ENCODE measurements around the gene BCL11B.

BCL11B gene

DNA sequence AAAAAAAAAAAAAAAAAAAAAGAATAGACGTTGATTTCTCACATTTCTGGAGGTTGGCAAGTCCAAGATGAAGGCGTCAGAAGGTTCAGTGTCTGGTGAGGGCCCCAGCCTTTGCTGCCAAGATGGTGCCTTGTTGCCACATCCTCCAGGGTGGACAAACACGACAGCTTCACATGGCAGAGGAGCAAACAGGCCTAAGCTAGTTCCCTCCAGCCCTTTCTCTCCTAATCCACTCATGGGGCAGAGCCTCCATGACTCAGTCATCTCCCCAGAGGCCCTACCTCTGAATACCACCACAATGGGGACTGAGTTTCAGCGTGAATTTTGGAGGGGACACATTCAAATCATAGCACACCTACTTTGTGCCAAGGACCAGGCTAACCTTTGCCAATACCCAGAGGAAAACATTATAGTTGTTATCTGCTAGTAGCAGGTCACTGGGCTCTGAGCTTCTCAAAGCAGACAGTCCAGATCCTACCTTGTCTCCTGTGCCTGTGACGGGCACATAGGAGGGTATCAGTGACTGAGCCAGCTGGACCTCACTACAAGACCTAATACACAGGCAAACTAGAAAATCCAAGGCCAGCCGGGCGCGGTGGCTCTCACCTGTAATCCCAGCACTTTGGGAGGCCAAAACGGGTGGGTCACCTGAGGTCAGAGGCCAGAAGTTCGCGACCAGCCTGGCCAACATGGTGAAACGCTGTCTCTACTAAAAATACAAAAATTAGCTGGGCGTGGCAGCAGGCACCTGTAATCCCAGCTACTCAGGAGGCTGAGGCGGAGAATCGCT, 10.5 kb upstream of the BCL11B start:
- TF ChIP-seq ZFP30 (CRISPR knock-in tag; IDR thresholded peaks at IDR 0.05), result no peak
- TF ChIP-seq ZC3H10 (CRISPR knock-in tag; IDR thresholded peaks at IDR 0.05), result no peak
- no peak for TF ChIP-seq GLIS3 (CRISPR knock-in tag; IDR thresholded peaks at IDR 0.05)
- no peak for TF ChIP-seq ZFP3 (CRISPR knock-in tag; IDR thresholded peaks at IDR 0.05)
- TF ChIP-seq CSDC2 (CRISPR knock-in tag; IDR thresholded peaks at IDR 0.05), result no peak
- TF ChIP-seq OSR1 (CRISPR knock-in tag; IDR thresholded peaks at IDR 0.05), result no peak
- TF ChIP-seq SNAI2 (CRISPR knock-in tag; IDR thresholded peaks at IDR 0.05), result no peak
- TF ChIP-seq PPARA (CRISPR knock-in tag; IDR thresholded peaks at IDR 0.05; ENCODE audit: borderline replicate concordance), result no peak
- TF ChIP-seq TSHZ2 (CRISPR knock-in tag; IDR thresholded peaks at IDR 0.05), result no peak
- no peak for TF ChIP-seq ZNF565 (CRISPR knock-in tag; conservative IDR thresholded peaks at IDR 0.05; ENCODE audit: low read depth)
- no peak for TF ChIP-seq ARNTL (CRISPR knock-in tag; IDR thresholded peaks at IDR 0.05; ENCODE audit: borderline replicate concordance, low read depth)
- TF ChIP-seq ISL1 (CRISPR knock-in tag; IDR thresholded peaks at IDR 0.05), result no peak
- no peak for TF ChIP-seq RARB (CRISPR knock-in tag; IDR thresholded peaks at IDR 0.05)
- TF ChIP-seq ZNF8 (CRISPR knock-in tag; IDR thresholded peaks at IDR 0.05), result no peak
- TF ChIP-seq, protein P1, sequence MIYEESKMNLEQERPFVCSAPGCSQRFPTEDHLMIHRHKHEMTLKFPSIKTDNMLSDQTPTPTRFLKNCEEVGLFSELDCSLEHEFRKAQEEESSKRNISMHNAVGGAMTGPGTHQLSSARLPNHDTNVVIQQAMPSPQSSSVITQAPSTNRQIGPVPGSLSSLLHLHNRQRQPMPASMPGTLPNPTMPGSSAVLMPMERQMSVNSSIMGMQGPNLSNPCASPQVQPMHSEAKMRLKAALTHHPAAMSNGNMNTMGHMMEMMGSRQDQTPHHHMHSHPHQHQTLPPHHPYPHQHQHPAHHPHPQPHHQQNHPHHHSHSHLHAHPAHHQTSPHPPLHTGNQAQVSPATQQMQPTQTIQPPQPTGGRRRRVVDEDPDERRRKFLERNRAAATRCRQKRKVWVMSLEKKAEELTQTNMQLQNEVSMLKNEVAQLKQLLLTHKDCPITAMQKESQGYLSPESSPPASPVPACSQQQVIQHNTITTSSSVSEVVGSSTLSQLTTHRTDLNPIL (CRISPR knock-in tag; IDR thresholded peaks at IDR 0.05; ENCODE audit: low read depth), result no peak
- no peak for TF ChIP-seq TOX (CRISPR knock-in tag; IDR thresholded peaks at IDR 0.05; ENCODE audit: borderline replicate concordance)
- TF ChIP-seq, protein P2, sequence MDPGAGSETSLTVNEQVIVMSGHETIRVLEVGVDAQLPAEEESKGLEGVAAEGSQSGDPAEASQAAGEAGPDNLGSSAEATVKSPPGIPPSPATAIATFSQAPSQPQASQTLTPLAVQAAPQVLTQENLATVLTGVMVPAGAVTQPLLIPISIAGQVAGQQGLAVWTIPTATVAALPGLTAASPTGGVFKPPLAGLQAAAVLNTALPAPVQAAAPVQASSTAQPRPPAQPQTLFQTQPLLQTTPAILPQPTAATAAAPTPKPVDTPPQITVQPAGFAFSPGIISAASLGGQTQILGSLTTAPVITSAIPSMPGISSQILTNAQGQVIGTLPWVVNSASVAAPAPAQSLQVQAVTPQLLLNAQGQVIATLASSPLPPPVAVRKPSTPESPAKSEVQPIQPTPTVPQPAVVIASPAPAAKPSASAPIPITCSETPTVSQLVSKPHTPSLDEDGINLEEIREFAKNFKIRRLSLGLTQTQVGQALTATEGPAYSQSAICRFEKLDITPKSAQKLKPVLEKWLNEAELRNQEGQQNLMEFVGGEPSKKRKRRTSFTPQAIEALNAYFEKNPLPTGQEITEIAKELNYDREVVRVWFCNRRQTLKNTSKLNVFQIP (CRISPR knock-in tag; IDR thresholded peaks at IDR 0.05; ENCODE audit: borderline replicate concordance, low read depth), result no peak
- TF ChIP-seq TCF4 (CRISPR knock-in tag; IDR thresholded peaks at IDR 0.05; ENCODE audit: borderline replicate concordance), result no peak
- no peak for ATAC-seq

GRCh38 chr14:99281396-99281795, 9.4 kb upstream of the BCL11B start:
- ATAC-seq, result no peak
- TF ChIP-seq, protein P2 (CRISPR knock-in tag; IDR thresholded peaks at IDR 0.05; ENCODE audit: borderline replicate concordance, low read depth), result no peak
- TF ChIP-seq ZNF565 (CRISPR knock-in tag; conservative IDR thresholded peaks at IDR 0.05; ENCODE audit: low read depth), result no peak
- no peak for TF ChIP-seq ESRRG (CRISPR knock-in tag; IDR thresholded peaks at IDR 0.05)
- TF ChIP-seq ISL1 (CRISPR knock-in tag; IDR thresholded peaks at IDR 0.05), result no peak
- no peak for TF ChIP-seq TSHZ2 (CRISPR knock-in tag; IDR thresholded peaks at IDR 0.05)
- TF ChIP-seq CSDC2 (CRISPR knock-in tag; IDR thresholded peaks at IDR 0.05), result no peak
- no peak for TF ChIP-seq ZFP3 (CRISPR knock-in tag; IDR thresholded peaks at IDR 0.05)
- TF ChIP-seq OSR1 (CRISPR knock-in tag; IDR thresholded peaks at IDR 0.05), result no peak
- no peak for TF ChIP-seq ZNF70 (CRISPR knock-in tag; IDR thresholded peaks at IDR 0.05)
- no peak for TF ChIP-seq TCF4 (CRISPR knock-in tag; IDR thresholded peaks at IDR 0.05; ENCODE audit: borderline replicate concordance)
- TF ChIP-seq TOX (CRISPR knock-in tag; IDR thresholded peaks at IDR 0.05; ENCODE audit: borderline replicate concordance), result no peak
- no peak for TF ChIP-seq ZFP30 (CRISPR knock-in tag; IDR thresholded peaks at IDR 0.05)
- TF ChIP-seq BACH2 (CRISPR knock-in tag; IDR thresholded peaks at IDR 0.05; ENCODE audit: borderline replicate concordance), result no peak
- no peak for TF ChIP-seq ZNF8 (CRISPR knock-in tag; IDR thresholded peaks at IDR 0.05)
- TF ChIP-seq, protein P3, sequence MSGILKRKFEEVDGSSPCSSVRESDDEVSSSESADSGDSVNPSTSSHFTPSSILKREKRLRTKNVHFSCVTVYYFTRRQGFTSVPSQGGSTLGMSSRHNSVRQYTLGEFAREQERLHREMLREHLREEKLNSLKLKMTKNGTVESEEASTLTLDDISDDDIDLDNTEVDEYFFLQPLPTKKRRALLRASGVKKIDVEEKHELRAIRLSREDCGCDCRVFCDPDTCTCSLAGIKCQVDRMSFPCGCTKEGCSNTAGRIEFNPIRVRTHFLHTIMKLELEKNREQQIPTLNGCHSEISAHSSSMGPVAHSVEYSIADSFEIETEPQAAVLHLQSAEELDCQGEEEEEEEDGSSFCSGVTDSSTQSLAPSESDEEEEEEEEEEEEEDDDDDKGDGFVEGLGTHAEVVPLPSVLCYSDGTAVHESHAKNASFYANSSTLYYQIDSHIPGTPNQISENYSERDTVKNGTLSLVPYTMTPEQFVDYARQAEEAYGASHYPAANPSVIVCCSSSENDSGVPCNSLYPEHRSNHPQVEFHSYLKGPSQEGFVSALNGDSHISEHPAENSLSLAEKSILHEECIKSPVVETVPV (CRISPR knock-in tag; IDR thresholded peaks at IDR 0.05), result no peak
- no peak for TF ChIP-seq PATZ1 (CRISPR knock-in tag; IDR thresholded peaks at IDR 0.05; ENCODE audit: borderline replicate concordance)
- TF ChIP-seq, protein P1 (CRISPR knock-in tag; IDR thresholded peaks at IDR 0.05; ENCODE audit: low read depth), result no peak
- no peak for TF ChIP-seq GLIS3 (CRISPR knock-in tag; IDR thresholded peaks at IDR 0.05)
